ENCODE data around the gene SLC30A7.
"Not testable (repeated sequence)": the region's sequence is repeated elsewhere in the genome, so short reads cannot be mapped to it uniquely, and the experiment has no call there.

SLC30A7 gene

GRCh38 chr1:100879422-100879821 lies 16.5 kb upstream of the SLC30A7 start:
- TF ChIP-seq RARB (CRISPR knock-in tag; IDR thresholded peaks at IDR 0.05) (no peak), SNAI2 (CRISPR knock-in tag; IDR thresholded peaks at IDR 0.05) (no peak), ZC3H10 (CRISPR knock-in tag; IDR thresholded peaks at IDR 0.05) (no peak), GLIS3 (CRISPR knock-in tag; IDR thresholded peaks at IDR 0.05) (no peak), CSRNP3 (CRISPR knock-in tag; IDR thresholded peaks at IDR 0.05) (no peak), CSDC2 (CRISPR knock-in tag; IDR thresholded peaks at IDR 0.05) (no peak), ZNF70 (CRISPR knock-in tag; IDR thresholded peaks at IDR 0.05) (no peak), ESRRG (CRISPR knock-in tag; IDR thresholded peaks at IDR 0.05) (no peak), PPARA (CRISPR knock-in tag; IDR thresholded peaks at IDR 0.05; ENCODE audit: borderline replicate concordance) (no peak), ZNF565 (CRISPR knock-in tag; conservative IDR thresholded peaks at IDR 0.05; ENCODE audit: low read depth) (no peak), BACH2 (CRISPR knock-in tag; IDR thresholded peaks at IDR 0.05; ENCODE audit: borderline replicate concordance) (no peak), TCF4 (CRISPR knock-in tag; IDR thresholded peaks at IDR 0.05; ENCODE audit: borderline replicate concordance) (no peak), ARNTL (CRISPR knock-in tag; IDR thresholded peaks at IDR 0.05; ENCODE audit: borderline replicate concordance, low read depth) (no peak), ZFP30 (CRISPR knock-in tag; IDR thresholded peaks at IDR 0.05) (no peak), POU6F1 (CRISPR knock-in tag; IDR thresholded peaks at IDR 0.05; ENCODE audit: borderline replicate concordance, low read depth) (no peak), ZFP3 (CRISPR knock-in tag; IDR thresholded peaks at IDR 0.05) (no peak)
- ATAC-seq, result no peak

DNA sequence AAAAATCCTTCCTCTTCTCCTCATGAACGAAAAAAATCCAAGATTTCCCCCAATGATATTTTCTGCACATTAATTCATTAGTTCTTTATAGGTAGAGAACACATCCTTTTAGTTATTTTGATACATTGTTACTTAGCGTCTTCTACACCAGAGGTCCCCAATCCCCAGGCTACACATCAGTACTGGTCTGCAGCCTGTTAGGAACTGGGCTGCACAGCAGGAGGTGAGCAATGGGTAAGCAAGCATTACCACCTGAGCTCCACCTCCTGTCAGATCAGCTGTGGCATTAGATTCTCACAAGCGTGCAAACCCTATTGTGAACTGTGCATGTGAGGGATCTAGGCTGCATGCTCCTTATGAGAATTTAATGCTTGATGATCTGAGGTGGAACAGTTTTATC lies 14.2 kb upstream of the SLC30A7 start:
- no peak for ATAC-seq
- no peak for TF ChIP-seq ZFP3 (CRISPR knock-in tag; IDR thresholded peaks at IDR 0.05)
- no peak for TF ChIP-seq POU6F1 (CRISPR knock-in tag; IDR thresholded peaks at IDR 0.05; ENCODE audit: borderline replicate concordance, low read depth)
- TF ChIP-seq ZC3H10 (CRISPR knock-in tag; IDR thresholded peaks at IDR 0.05), result no peak
- TF ChIP-seq, protein P1, sequence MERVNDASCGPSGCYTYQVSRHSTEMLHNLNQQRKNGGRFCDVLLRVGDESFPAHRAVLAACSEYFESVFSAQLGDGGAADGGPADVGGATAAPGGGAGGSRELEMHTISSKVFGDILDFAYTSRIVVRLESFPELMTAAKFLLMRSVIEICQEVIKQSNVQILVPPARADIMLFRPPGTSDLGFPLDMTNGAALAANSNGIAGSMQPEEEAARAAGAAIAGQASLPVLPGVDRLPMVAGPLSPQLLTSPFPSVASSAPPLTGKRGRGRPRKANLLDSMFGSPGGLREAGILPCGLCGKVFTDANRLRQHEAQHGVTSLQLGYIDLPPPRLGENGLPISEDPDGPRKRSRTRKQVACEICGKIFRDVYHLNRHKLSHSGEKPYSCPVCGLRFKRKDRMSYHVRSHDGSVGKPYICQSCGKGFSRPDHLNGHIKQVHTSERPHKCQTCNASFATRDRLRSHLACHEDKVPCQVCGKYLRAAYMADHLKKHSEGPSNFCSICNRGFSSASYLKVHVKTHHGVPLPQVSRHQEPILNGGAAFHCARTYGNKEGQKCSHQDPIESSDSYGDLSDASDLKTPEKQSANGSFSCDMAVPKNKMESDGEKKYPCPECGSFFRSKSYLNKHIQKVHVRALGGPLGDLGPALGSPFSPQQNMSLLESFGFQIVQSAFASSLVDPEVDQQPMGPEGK (CRISPR knock-in tag; IDR thresholded peaks at IDR 0.05; ENCODE audit: borderline replicate concordance), result no peak
- no peak for TF ChIP-seq ZNF70 (CRISPR knock-in tag; IDR thresholded peaks at IDR 0.05)
- TF ChIP-seq ISL1 (CRISPR knock-in tag; IDR thresholded peaks at IDR 0.05), result no peak

DNA sequence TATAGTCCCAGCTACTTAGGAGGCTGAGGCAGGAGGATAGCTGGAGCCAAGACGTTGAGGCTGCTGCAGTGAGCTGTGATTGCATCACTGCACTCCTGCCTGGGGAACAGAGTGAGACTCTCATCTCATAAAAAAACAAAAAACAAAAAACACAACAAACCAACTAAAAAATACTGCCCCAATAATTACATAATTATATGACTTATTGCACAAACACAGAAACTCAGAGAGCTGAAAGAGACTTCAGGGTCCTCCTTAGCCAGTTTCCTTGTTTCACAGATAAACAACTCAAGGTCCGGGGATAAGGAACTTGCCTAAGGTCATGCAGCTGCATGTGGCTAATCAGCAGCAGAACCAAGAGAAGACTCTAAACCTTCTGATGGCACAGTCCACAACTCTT lies 13.2 kb upstream of the SLC30A7 start:
- TF ChIP-seq RARB (CRISPR knock-in tag; IDR thresholded peaks at IDR 0.05), result no peak
- no peak for TF ChIP-seq ZFP30 (CRISPR knock-in tag; IDR thresholded peaks at IDR 0.05)
- ATAC-seq, result no peak

DNA sequence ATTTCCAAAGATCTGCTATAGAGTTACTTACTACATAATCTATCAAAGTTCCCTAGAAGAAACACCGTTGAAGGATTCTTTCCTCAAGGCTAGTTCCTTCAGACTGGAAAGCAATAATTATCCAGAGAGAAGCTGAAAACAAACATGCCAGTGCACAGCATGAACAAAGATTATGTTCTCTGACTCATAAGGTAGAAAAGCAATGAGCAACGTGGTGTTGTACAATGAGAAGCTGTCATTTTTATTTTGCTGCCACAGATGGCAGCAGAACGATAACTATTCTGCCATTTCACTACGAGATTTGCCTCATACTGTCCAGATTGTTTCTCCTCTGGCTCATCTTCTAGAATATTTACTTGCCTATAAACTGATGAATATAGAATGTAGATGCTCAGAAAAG lies 11.9 kb upstream of the SLC30A7 start:
- peak; percentile 85 for ATAC-seq
- no peak for TF ChIP-seq CREB5 (CRISPR knock-in tag; IDR thresholded peaks at IDR 0.05; ENCODE audit: low read depth)
- TF ChIP-seq OSR1 (CRISPR knock-in tag; IDR thresholded peaks at IDR 0.05), result no peak
- TF ChIP-seq, protein P1 (CRISPR knock-in tag; IDR thresholded peaks at IDR 0.05; ENCODE audit: borderline replicate concordance), result no peak
- TF ChIP-seq ZNF8 (CRISPR knock-in tag; IDR thresholded peaks at IDR 0.05), result no peak
- no peak for TF ChIP-seq POU6F1 (CRISPR knock-in tag; IDR thresholded peaks at IDR 0.05; ENCODE audit: borderline replicate concordance, low read depth)

DNA sequence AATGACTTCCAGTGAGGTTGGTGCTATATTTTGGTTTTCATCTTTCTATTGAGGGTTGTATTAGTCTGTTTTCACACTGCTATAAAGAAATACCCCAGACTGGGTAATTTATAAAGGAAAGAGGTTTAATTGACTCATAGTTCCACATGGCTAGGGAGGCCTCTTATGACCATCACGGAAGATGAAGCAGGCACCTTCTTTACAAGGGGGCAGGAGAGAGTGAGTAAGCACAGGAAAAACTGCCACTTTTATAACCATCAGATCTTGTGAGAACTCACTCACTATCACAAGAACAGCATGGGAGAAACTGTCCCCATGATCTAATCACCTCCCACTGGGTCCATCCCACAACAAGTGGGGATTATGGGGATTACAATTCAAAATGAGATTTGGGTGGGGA lies 6.9 kb upstream of the SLC30A7 start:
- ATAC-seq, result not testable (repeated sequence)

DNA sequence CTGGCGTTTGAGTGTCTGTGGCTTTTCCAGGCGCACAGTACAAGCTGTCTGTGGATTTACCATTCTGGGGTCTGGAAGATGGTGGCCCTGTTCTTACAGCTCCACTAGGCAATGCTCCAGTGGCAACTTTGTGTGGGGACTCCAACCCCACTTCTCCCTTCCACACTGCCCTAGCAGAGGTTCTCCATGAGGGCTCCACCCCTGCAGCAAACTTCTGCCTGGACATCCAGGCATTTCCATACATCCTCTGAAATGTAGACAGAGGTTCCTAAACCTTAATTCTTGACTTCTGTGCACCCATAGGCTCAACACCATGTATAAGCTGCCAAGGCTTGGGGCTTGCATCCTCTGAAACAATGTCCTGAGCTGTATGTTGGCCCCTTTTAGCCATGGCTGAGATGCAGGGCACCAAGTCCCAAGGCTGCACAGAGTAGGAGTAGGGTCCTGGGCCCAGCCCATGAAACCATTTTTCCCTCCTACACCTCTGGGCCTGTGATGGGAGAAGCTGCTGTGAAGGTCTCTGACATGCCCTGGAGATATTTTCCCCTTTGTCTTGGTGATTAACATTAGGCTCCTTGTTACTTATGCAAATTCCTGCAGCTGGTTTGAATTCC lies 5.9 kb upstream of the SLC30A7 start:
- not testable (repeated sequence) for ATAC-seq
